Kidney glomerular epithelial cell (primary cell): ENCODE results near the gene WFDC5.
"Not testable (repeated sequence)": the region's sequence is repeated elsewhere in the genome, so short reads cannot be mapped to it uniquely, and the experiment has no call there.

Experiments used
- DNase-seq: peaks from one replicate; lab custom pipeline; 2025; lab: John Stamatoyannopoulos, UW

The WFDC5 gene

DNA sequence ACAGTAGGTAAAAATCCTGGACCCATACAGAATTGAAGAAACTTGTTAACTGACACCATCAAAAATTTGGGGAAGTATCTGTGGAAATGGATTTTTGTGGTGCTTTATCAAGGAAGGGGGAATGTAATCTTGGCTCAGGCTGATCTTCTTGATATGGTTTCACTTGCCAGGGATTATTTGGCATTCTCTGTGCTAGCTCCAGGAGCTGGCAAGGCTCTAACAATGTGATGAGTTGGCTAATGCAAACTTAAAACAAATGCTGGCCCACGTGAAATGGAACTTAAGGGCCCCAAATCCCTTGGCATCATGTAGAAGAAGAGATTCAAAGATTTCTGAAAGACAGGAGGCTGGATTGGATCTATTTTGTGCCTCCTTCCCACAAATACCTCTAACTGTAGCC lies 27.2 kb downstream of the WFDC5 start:
- DNase-seq = no peak

DNA sequence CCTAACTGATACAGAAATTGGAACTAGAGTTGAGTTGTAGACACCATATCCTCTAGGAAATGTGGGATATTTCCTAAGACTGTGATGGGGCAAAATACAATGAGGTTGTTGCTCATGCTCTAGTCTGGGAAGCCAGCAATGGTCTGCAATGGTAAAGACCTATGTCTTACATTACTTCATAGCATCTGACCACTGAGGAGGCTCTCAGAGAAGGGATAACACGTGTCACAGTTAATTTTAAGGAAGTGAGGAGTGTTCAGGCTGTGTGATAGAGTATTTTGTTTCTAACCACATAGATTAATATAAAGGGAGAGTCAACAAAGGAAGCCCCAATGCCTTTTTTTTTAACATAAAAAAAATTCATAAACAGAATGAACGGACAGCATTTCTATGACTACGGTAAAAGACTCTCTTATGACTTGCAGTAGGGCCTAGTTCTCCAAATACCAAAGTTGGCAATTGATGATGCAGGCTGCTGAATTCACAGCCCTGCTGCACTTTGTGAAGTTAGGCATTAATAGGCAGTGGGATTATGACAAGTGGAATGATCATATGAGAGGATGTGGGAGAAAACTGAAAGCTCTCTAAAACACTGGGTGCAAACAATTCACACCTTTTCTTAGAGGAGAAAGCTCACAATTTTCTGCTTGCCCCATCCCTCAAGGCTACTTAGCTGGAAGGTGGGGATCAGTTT lies 27.7 kb downstream of the WFDC5 start:
- DNase-seq = no peak

DNA sequence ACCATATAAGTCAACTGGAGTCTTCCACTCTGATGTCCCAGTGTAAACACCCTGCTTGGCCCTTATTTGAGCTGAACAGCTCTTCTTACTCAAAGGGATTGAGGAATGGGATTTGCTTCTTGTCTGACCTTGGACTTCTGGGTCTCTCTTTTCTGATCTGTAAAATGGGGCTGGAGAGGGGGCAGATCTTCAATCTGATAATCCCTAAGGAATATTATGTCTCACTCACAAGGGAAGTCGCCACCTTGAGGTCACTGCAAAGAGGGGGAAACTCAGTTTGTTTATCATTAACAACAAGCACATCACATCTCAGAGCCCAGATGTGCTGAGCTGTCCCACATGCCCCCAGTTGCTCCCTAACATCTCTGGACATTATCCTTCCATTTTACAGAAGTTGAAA lies 29.1 kb downstream of the WFDC5 start:
- DNase-seq = no peak

DNA sequence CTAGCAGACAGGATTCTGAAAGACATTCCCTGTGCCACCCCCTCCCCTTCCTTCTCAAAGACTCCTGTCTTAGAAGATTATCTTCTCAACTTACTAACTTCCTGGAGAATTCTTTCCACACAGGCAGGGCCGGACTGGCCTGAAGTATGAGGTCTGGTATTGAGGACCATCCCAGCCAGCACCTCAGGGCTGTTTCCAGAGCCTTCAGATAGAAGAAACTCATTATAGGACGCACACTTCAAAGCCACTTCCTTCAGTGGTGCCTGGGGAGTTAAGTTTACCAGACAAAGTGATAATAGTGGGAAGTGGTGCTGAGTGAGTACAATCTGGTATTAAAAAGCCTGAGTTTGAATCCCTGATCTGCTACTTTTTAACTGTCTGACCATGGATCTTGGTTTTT lies 29.7 kb downstream of the WFDC5 start:
- no peak for DNase-seq

DNA sequence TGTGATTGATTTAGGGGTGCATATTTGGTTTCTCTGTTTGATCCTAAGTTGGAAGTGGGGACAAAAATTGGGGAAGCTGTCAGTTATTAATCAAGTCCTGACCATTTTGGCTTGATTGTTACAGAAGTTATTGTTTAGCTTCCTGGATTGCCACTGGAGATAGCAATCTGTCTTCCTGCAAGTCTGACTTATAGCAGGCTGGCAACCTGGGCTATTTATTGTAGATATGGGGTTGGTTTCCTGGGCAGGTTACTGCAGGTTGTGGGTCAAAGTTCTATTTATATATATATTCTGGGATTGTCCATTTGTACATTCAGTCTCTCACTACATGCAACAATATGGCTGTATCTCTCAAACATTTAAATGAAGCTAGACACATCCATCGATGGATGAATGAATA lies 31.8 kb downstream of the WFDC5 start:
- DNase-seq = no peak

DNA sequence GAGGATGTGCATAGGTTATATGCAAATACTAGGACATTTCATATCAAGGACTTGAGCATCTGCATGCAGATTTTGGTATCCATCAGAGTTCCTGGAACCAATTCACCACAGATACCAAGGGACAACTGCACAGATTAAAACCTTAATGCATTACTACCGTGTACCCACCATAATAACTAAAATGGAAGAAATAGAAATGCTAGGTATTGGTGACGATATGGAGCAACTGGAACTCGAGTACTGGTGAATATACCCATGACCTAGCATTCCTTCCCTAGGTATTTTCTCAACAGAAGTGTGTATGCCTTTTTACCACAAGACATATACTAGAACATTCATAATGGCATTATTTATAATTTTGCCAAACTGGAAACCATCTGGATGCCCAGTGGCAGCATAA lies 32.5 kb downstream of the WFDC5 start:
- no peak for DNase-seq

DNA sequence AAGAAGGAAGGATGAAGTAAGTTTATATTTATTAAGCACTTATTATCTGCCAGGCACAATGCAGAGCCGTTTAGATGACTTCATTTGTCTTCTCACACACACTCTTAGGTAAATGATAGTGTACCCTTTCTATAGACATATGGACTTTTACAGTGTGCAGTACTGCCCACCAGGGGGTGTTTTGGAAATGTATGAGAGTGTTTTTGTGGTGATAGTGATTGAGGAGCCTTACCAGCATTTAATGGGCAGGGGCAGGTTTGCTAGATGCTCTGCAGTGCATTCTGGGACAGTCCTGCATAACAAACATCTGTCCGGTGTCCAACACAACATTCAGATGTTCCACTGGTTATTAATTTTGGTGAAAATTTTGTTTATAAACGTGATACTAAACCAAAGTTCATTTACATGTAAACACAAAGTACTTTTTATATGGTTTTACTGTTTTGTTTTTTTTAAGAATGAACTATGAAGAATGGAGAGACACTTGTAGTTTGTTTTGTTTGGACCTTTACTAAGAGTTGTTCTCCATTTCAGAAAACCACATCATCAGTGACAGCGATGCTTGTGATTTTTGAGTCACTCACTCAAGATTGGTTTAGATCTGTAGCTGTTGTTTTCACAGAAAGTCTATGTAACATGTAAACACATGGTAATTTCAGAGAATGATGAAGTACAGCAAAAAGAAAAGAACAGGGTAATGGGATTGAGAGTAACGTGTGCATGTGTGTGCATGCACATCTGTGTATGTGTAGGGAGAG lies 33.9 kb downstream of the WFDC5 start:
- no peak for DNase-seq

DNA sequence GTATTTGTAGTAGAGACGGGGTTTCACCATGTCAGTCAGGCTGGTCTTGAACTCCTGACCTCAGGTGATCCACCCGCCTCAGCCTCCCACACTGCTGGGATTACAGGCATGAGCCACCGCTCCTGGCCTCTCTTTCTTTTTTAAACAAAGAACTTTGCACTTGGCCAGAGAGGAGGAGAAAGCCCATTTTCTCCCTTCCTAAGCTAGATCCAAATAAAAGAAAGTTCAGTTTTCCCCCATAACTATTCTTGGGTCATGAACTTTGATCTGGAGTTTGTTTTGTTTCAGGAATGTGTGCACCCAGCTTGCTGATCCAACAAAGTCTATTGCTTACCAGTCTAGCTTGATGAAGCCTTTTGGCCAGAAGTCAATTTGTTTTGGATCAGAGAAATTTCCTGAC lies 37.4 kb downstream of the WFDC5 start:
- DNase-seq = no peak

DNA sequence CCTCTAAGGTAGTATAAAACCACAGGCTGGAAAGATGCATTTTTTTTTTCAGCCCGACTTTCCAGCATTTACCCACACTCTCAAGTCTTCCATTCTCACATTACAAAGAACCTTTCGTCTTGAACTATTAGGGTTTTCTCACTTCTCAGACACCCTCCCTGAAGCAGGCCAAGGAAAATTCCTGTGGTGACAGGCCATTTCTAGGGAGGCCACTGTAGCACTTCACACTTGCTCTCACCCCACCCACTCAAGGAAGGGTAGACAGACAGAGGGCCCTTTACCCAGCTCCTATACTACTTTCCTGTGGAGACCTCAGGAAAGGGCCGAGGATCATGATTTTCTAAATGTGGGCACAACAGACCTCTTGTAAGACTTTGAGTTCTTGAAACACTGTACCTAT lies 41.8 kb downstream of the WFDC5 start:
- no peak for DNase-seq

DNA sequence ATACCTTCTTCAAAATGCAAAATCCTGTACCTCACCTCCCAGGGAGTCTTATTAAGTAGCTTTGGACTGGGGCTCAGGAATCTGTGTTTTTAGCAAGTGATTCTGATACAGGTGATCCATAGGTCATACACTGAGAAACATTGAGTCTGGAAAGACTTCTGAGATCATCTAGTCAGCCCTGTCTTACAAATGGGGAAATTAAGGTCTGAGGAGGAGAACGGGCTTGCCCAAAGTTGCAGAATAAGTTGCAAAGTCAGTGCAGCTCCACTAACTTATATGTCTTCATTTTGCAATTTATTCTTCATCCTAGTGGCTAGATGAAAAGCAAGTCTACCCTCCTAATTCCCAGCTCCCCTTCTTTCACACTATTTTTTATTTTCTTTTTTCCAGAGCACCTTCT lies 42.9 kb downstream of the WFDC5 start:
- DNase-seq = no peak

DNA sequence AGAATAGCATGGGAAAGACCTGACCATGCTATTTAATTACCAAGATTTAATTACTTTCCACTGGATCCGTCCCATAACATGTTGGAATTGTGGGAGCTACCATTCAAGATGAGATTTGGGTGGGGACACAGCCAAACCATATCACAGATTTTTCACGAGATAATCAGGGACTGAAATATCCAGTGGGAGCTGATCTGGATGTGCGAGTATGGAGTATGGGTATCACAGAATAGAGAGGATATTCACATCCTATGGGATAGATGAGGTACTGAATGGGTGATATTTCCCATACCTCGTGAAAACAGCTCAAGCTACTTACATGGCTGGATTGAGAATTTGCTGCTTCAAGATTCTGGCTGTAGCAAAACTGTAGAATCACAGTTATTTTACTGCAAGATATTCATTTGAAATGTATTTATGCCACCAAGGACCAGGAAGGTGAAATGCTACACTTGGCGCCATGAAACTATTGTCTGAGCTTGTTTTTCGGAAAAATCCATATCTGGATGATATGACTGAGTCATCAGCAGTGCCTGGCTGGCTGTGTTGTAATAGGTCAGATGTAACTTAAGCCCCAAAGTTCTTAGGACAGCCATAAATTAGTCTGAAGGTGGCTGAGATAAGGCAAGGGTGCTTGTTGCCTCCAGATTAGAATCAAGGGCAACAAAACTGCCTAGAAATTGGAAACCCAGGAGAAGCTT lies 43.9 kb downstream of the WFDC5 start:
- DNase-seq = no peak

DNA sequence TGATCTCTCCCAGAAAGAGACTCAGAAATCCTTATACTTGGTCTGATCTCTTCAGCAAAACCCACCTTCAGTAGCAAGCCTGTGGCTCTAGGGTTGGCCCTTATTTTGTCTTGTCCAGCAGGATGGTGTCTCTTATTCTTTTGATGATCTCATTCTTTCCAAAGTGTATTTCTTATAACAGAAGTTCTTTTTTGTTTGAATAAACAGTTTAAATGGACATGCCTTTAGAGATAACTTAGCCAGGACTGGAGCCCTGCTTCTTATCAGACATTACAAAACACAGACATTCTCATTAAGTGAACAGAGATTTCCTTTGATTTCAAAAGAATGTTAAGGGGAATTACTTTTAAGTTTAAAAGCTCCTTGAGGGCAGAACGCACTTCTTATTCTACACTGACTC lies 45.7 kb downstream of the WFDC5 start:
- DNase-seq = no peak

DNA sequence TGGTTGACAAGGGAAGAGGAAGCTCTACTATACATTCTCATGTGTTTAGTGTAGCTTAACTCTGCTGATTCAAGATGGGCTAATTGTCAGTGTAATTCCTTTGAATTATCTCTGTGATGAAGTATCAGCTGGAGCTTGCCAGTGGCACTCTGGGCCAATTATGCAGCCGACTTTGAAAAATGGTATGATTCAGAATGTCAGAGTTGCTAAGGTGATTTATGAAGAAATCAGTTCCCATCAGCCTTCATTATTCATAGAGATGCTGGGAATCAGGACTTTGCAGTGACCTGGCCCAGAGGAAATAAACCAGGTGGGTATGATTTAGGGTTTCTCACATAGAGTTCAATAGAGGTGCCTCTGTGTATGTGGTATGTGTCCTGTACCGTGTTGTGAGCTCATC lies 47.4 kb downstream of the WFDC5 start:
- peak; percentile 11 for DNase-seq

DNA sequence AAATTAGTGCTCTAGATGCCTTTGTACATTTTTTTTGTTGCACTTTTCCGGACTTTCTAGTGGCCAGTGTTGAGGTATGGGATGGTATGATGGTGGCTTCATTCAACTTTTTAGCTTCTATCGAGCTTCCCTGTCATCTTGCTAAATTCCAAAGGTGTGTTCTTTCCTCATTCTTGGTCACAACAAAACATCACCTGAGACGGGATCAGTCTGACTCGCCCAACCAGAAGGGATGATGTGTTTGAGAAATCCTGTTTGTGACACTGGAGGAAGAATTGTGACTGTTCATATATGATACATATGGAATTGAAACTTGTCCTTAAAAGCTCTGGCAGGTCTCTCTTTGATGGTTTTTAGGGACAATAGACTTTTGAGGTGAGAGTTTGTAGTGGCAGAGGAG lies 47.9 kb downstream of the WFDC5 start:
- no peak for DNase-seq

DNA sequence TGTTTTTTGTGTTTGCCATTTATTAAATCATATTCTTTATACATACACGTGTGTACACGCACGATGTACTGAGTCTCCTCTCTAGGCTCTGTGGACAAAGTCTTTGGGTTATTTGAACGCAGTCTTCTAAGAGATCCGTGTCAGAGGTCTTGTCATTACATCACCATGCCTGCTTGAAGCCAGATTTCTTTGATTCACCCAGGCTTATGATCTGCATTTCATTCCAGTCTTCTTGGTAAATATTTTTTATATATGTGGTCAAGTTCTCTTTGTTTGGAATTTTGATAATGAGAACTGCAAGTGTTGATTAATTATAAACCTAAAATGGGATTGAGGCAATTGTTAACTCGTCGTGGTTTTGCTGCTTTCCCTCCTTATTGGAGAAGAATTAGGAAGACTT lies 48.6 kb downstream of the WFDC5 start:
- DNase-seq = peak; percentile 4

DNA sequence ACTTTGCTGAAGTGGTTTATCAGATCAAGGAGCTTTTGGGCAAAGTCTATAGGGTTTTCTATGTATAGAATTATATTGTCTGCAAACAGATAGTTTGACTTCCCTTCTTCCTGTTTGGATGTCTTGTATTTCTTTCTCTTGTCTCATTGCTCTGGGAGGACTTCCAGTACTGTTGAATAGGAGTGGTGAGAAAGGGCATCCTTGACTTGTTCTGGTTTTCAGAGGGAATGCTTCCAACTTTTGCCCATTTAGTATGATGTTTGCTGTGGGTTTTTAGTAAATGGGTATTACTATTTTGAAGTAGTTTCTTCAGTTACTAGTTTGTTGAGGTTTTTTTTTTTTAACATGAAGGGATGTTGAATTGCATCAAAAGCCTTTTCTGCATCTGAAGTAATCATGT lies 50.2 kb downstream of the WFDC5 start:
- no peak for DNase-seq

DNA sequence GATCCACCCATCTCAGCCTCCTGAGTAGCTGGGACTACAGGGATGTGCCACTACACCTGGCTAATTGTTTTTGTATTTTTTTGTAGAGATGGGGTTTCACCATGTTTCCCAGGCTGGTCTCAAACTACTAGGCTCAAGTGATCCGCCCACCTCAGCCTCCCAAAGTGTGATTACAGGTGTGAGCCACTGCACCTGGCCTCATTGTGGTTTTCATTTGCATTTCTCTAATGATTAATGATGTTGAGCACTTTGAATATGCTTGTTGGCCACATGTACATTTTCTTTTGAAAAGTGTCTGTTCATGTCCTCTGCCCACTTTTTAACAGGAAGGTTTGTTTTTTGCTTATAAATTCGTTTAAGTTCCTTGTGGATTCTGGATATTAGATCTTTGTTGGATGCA lies 51.9 kb downstream of the WFDC5 start:
- not testable (repeated sequence) for DNase-seq

DNA sequence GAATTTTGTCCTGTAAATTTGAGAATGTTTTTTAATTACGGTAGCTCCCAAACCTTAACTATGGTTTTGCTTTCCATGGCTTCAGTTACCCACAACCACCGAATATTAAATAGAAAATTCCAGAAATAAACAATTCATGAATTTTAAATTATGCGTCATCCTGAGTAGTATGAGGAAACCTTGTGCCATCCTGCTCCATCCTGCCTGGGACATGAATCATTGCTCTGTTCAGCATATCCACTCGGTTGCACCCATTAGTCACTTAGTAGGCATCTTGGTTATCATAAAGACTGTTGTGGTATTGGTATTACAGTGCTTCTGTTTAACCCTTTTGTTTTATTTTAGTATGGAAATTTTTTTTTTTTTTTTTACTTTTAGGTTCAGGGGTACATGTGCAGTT lies 53.7 kb downstream of the WFDC5 start:
- peak; percentile 94 for DNase-seq

DNA sequence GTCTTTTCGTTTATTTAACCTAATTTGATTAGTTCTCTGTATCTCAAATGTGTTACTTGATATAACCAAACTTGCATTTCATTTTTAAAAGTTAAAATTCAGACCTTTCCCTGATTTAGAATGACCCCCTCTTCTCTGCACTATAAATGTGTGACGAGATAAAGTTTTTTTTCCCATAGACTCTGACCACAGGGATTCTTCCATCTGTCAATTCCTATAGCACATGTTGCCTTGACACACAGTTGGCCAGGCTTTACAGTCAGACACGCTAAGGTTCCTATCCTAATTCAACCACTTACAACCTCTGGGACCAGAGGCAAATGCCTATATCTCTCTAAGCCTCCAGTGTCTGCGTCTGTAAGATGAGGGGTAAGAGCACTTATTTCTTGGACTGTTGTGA lies 54.7 kb downstream of the WFDC5 start:
- DNase-seq = no peak
